H9 (cell line): Measurements from ENCODE around the gene CRYBG2. TPM values are rescaled to one million over a fixed set of nuclear protein-coding genes. Genes with fewer than 3 reads are reported as not detected.

Experiments
- DNase-seq: peaks from one replicate; pipeline ENCODE4 v3.0.0-alpha.2; 2017
- H2AFZ ChIP-seq: one replicate; pipeline ENCODE4 v1.6.1; 2013; ENCODE audit warnings: mild to moderate bottlenecking, low read length, control low read depth, moderate library complexity
- H2AK5ac ChIP-seq: 2 replicates; pipeline ENCODE4 v1.6.1; 2013; ENCODE audit warnings: low read length, control low read depth, mixed read lengths; ENCODE audit not compliant: insufficient read length
- H2BK120ac ChIP-seq: one replicate; pipeline ENCODE4 v1.6.1; 2013; ENCODE audit warnings: low read depth, mild to moderate bottlenecking, low read length, control low read depth, inconsistent platforms; ENCODE audit not compliant: poor library complexity, severe bottlenecking
- H2BK12ac ChIP-seq: 2 replicates; pipeline ENCODE4 v1.6.1; 2013; ENCODE audit warnings: low read length, control low read depth, mixed read lengths, low read depth; ENCODE audit not compliant: insufficient read length
- H2BK15ac ChIP-seq: 2 replicates; pipeline ENCODE4 v1.6.1; 2013; ENCODE audit warnings: low read depth, low read length, control low read depth
- H2BK20ac ChIP-seq: one replicate; pipeline ENCODE4 v1.6.1; 2013; ENCODE audit warnings: low read depth, mild to moderate bottlenecking, low read length, control low read depth, inconsistent platforms; ENCODE audit not compliant: poor library complexity, severe bottlenecking
- H2BK5ac ChIP-seq: 2 replicates; pipeline ENCODE4 v1.6.1; 2013; ENCODE audit warnings: low read length, control low read depth, mixed read lengths; ENCODE audit not compliant: insufficient read length
- H3K14ac ChIP-seq: 2 replicates; pipeline ENCODE4 v1.6.1; 2013; ENCODE audit warnings: low read length, control low read depth; ENCODE audit not compliant: insufficient read depth
- H3K18ac ChIP-seq: 2 replicates; pipeline ENCODE4 v1.6.1; 2013; ENCODE audit warnings: low read depth, mild to moderate bottlenecking, mixed read lengths, low read length, control low read depth; ENCODE audit not compliant: insufficient read length
- H3K23ac ChIP-seq: 2 replicates; pipeline ENCODE4 v1.6.1; 2013; ENCODE audit warnings: low read length, control low read depth, mixed read lengths, low read depth; ENCODE audit not compliant: insufficient read length
- H3K23me2 ChIP-seq: 2 replicates; pipeline ENCODE4 v1.6.1; 2013; ENCODE audit warnings: low read depth, mild to moderate bottlenecking, mixed read lengths, low read length, control low read depth; ENCODE audit not compliant: insufficient read length, poor library complexity, severe bottlenecking
- H3K27ac ChIP-seq: 2 replicates; pipeline ENCODE4 v1.5.1; 2013; ENCODE audit warnings: low read length, control low read depth, mixed read lengths, low read depth; ENCODE audit not compliant: insufficient read length
- H3K27me3 ChIP-seq: 2 replicates; pipeline ENCODE4 v1.6.1; 2013; ENCODE audit warnings: low read length, control low read depth, inconsistent platforms; ENCODE audit not compliant: insufficient read depth
- H3K4ac ChIP-seq: 2 replicates; pipeline ENCODE4 v1.6.1; 2013; ENCODE audit warnings: low read depth, mild to moderate bottlenecking, control low read depth, inconsistent platforms, low read length, moderate library complexity
- H3K4me1 ChIP-seq: 2 replicates; pipeline ENCODE4 v1.6.1; 2013; ENCODE audit warnings: low read length, control low read depth, inconsistent platforms; ENCODE audit not compliant: insufficient read depth
- H3K4me2 ChIP-seq: 2 replicates; pipeline ENCODE4 v1.6.1; 2013; ENCODE audit warnings: low read length, control low read depth, mixed read lengths; ENCODE audit not compliant: insufficient read length, insufficient read depth
- H3K56ac ChIP-seq: 2 replicates; pipeline ENCODE4 v1.6.1; 2013; ENCODE audit warnings: low read depth, mild to moderate bottlenecking, mixed read lengths, low read length, control low read depth; ENCODE audit not compliant: insufficient read length
- H3K79me1 ChIP-seq: 2 replicates; pipeline ENCODE4 v1.6.1; 2013; ENCODE audit warnings: low read depth, mild to moderate bottlenecking, moderate library complexity, low read length, control low read depth, inconsistent platforms; ENCODE audit not compliant: insufficient read depth, poor library complexity, severe bottlenecking
- H3K79me2 ChIP-seq: 2 replicates; pipeline ENCODE4 v1.6.1; 2013; ENCODE audit warnings: low read length, control low read depth, inconsistent platforms; ENCODE audit not compliant: insufficient read depth
- H3K9ac ChIP-seq: 2 replicates; pipeline ENCODE4 v1.6.1; 2013; ENCODE audit warnings: low read length, control low read depth, mixed read lengths; ENCODE audit not compliant: insufficient read length; ENCODE audit errors: extremely low read depth
- H3K9me3 ChIP-seq: one replicate; pipeline ENCODE4 v1.6.1; 2013; ENCODE audit warnings: low read depth, low read length, inconsistent platforms; ENCODE audit not compliant: control insufficient read depth
- H3T11ph ChIP-seq: one replicate; pipeline ENCODE4 v1.6.1; 2013; ENCODE audit warnings: mild to moderate bottlenecking, low read length, control low read depth, inconsistent platforms
- H4K20me1 ChIP-seq: one replicate; pipeline ENCODE4 v1.6.1; 2013; ENCODE audit not compliant: control insufficient read depth, insufficient read length, insufficient read depth
- H4K5ac ChIP-seq: 2 replicates; pipeline ENCODE4 v1.6.1; 2013; ENCODE audit warnings: low read depth, mild to moderate bottlenecking, mixed read lengths, low read length, control low read depth; ENCODE audit not compliant: insufficient read length
- H4K8ac ChIP-seq: replicated peaks from 2 replicates; pipeline ENCODE4 v1.6.1; 2013; ENCODE audit warnings: low read length, control low read depth, mixed read lengths, low read depth; ENCODE audit not compliant: insufficient read length
- H4K91ac ChIP-seq: 2 replicates; pipeline ENCODE4 v1.6.1; 2013; ENCODE audit warnings: low read depth, mild to moderate bottlenecking, moderate library complexity, mixed read lengths, low read length, control low read depth; ENCODE audit not compliant: insufficient read length
- H3K27ac Mint-ChIP-seq, 3 experiments: 2 replicates in 2 of 3; 3 replicates in 1 of 3; pipeline ENCODE4 v1.8.0; 2020 to 2021; ENCODE audit warnings: mixed read lengths in 3 of 3, mild to moderate bottlenecking in 1 of 3, moderate library complexity in 1 of 3
- H3K27me3 Mint-ChIP-seq: 2 replicates; pipeline ENCODE4 v1.8.0; 2021; ENCODE audit warnings: low read depth, mild to moderate bottlenecking, moderate library complexity, mixed read lengths
- H3K36me3 Mint-ChIP-seq, 3 experiments: 2 replicates in 2 of 3; 3 replicates in 1 of 3; pipeline ENCODE4 v1.8.0; 2020 to 2021; ENCODE audit warnings: low read depth in 3 of 3, mixed read lengths in 3 of 3; ENCODE audit not compliant: insufficient read depth in 1 of 3
- H3K4me1 Mint-ChIP-seq, 2 experiments: 2 replicates each; pipeline ENCODE4 v1.8.0; 2020; ENCODE audit warnings: mixed read lengths in 2 of 2
- H3K4me3 Mint-ChIP-seq, 2 experiments: 2 replicates in 1 of 2; 3 replicates in 1 of 2; pipeline ENCODE4 v1.8.0; 2020 to 2021; ENCODE audit warnings: mild to moderate bottlenecking in 2 of 2, mixed read lengths in 2 of 2, moderate library complexity in 1 of 2
- H3K9me3 Mint-ChIP-seq, 2 experiments: 2 replicates in 1 of 2; 3 replicates in 1 of 2; pipeline ENCODE4 v1.8.0; 2020; ENCODE audit warnings: mild to moderate bottlenecking in 2 of 2, mixed read lengths in 2 of 2, moderate library complexity in 1 of 2
- CTCF ChIP-seq: fragments of 200-600 bp; sonication (generic); conservative IDR thresholded peaks from 3 replicates; pipeline ENCODE4 v1.8.0; 2021; ENCODE audit warnings: antibody characterized with exemption, mild to moderate bottlenecking
- WGBS: extraction: QIAGEN DNeasy Blood & Tissue Kit; methylation state at CpG from one replicate; pipeline ENCODE4 v1.1.7; 2013; ENCODE audit warnings: missing lambda C conversion rate, low lambda C conversion rate, mixed read lengths; ENCODE audit not compliant: insufficient read length; ENCODE audit errors: extremely low coverage; 5-methylcytosine and 5-hydroxymethylcytosine counted together
- total RNA-seq: library from RNA; stranded (reverse); gene quantifications from 2 replicates; pipeline ENCODE4 v1.2.1, GENCODE V29; 2021

The CRYBG2 gene
- total RNA-seq, 1 experiment from 2014 or later = 12.8 TPM

- no peak for TF ChIP-seq CTCF
- Mint-ChIP-seq H3K27me3 (no peaks in the 10 kb centered on the region; the same call in 1 of the 2 replicates), H3K4me1 (peaks cover 31 to 44% of the 10 kb centered on the region in 2 experiments), H3K27ac (no peak overlapping the region; a peak in 1 of 7 replicates), H3K4me3 (no peak overlapping the region), H3K9me3 (no peaks in the 10 kb centered on the region; a peak in 1 of 5 replicates), H3K36me3 (peaks cover 0 to 7% (median 0%) of the 10 kb centered on the region in 3 experiments; a peak in 2 of 7 replicates)
- no peaks in the 10 kb centered on the region for H3K9me3 ChIP-seq
- H4K20me1 ChIP-seq = no peaks in the 10 kb centered on the region
- no peak overlapping the region for H2BK15ac ChIP-seq
- no CpG with 5 or more reads among the region's 5 CpGs for WGBS
- H3K18ac ChIP-seq = no peak overlapping the region
- H3K27ac ChIP-seq = no peak overlapping the region
- no peak overlapping the region for H3K23ac ChIP-seq
- peaks cover 3% of the 10 kb centered on the region; the same call in 1 of the 2 replicates for H3K4me1 ChIP-seq
- no peak overlapping the region for H3K4me2 ChIP-seq
- H3K56ac ChIP-seq = no peak overlapping the region
- H3K79me2 ChIP-seq = no peaks in the 10 kb centered on the region
- H3K79me1 ChIP-seq = no peaks in the 10 kb centered on the region
- no peak overlapping the region for H4K91ac ChIP-seq
- H2AFZ ChIP-seq = no peak overlapping the region
- H2BK5ac ChIP-seq = no peak overlapping the region
- DNase-seq = no peak
- no peak overlapping the region for H3K4ac ChIP-seq
- H3K9ac ChIP-seq = no peak overlapping the region
- no peaks in the 10 kb centered on the region for H3K23me2 ChIP-seq
- no peaks in the 10 kb centered on the region for H3K27me3 ChIP-seq
- no peak overlapping the region for H2BK120ac ChIP-seq
- no peak overlapping the region; the same call in 1 of the 2 replicates for H3K14ac ChIP-seq
- H2AK5ac ChIP-seq = no peak overlapping the region
- H4K5ac ChIP-seq = no peak overlapping the region
- H4K8ac ChIP-seq = no peak overlapping the region
- no peak overlapping the region for H3T11ph ChIP-seq
- no peak overlapping the region for H2BK20ac ChIP-seq
- H2BK12ac ChIP-seq = no peak overlapping the region
Measured at GRCh38 chr1:26288311-26288941, 65.5 kb downstream of the CRYBG2 start.
